SK-N-SH treated with all-trans-retinoic acid at 6 μM for 48 hours (cell line): ENCODE data around the gene MUS81.

Experiments used
- ATAC-seq: fragments of 200-7000 bp; cut with Tn5 transposase; 3 replicates; pipeline ENCODE4 v1.9.1; 2020; ENCODE audit warnings: mild to moderate bottlenecking, moderate library complexity
- ARNTL ChIP-seq: fragments of 450-650 bp; formaldehyde crosslinking; IDR thresholded peaks from 2 replicates; pipeline ENCODE4 v1.5.0; 2020; ENCODE audit warnings: low read depth, mild to moderate bottlenecking, moderate library complexity, borderline replicate concordance
- BACH2 ChIP-seq: fragments of 250-450 bp; sonication (Bioruptor Pico); IDR thresholded peaks from 2 replicates; pipeline ENCODE4 v1.9.0; 2021; ENCODE audit warnings: mild to moderate bottlenecking, borderline replicate concordance
- CSDC2 ChIP-seq: fragments of 250-450 bp; sonication (Bioruptor Pico); IDR thresholded peaks from 2 replicates; pipeline ENCODE4 v1.5.0; 2020; ENCODE audit warnings: mild to moderate bottlenecking, moderate library complexity
- ESRRG ChIP-seq: fragments of 250-450 bp; sonication (Bioruptor Pico); IDR thresholded peaks from 2 replicates; pipeline ENCODE4 v1.6.1; 2021; ENCODE audit warnings: mild to moderate bottlenecking
- ISL1 ChIP-seq: fragments of 250-450 bp; sonication (Bioruptor Pico); IDR thresholded peaks from 2 replicates; pipeline ENCODE4 v2.1.2; 2022; ENCODE audit warnings: mild to moderate bottlenecking, moderate library complexity
- OSR1 ChIP-seq: fragments of 250-450 bp; sonication (Bioruptor Pico); IDR thresholded peaks from 2 replicates; pipeline ENCODE4 v1.8.0; 2022; ENCODE audit warnings: moderate library complexity, mild to moderate bottlenecking, inconsistent platforms
- PPARA ChIP-seq: fragments of 250-450 bp; sonication (Bioruptor Pico); IDR thresholded peaks from 2 replicates; pipeline ENCODE4 v1.5.0; 2020; ENCODE audit warnings: mild to moderate bottlenecking, borderline replicate concordance
- RARB ChIP-seq: fragments of 250-450 bp; sonication (Bioruptor Pico); IDR thresholded peaks from 2 replicates; pipeline ENCODE4 v1.8.0; 2021; ENCODE audit warnings: mild to moderate bottlenecking, moderate library complexity
- SNAI2 ChIP-seq: fragments of 250-450 bp; sonication (Bioruptor Pico); IDR thresholded peaks from 2 replicates; pipeline ENCODE4 v1.5.0; 2020; ENCODE audit warnings: mild to moderate bottlenecking, moderate library complexity
- TOX ChIP-seq: fragments of 250-450 bp; sonication (Bioruptor Pico); IDR thresholded peaks from 2 replicates; pipeline ENCODE4 v1.8.0; 2021; ENCODE audit warnings: mild to moderate bottlenecking, moderate library complexity, borderline replicate concordance
- ZC3H10 ChIP-seq: fragments of 250-450 bp; sonication (Bioruptor Pico); IDR thresholded peaks from 2 replicates; pipeline ENCODE4 v1.5.1; 2021; ENCODE audit warnings: mild to moderate bottlenecking, moderate library complexity
- ZFP3 ChIP-seq: fragments of 250-450 bp; sonication (Bioruptor Pico); IDR thresholded peaks from 2 replicates; pipeline ENCODE4 v1.5.0; 2020; ENCODE audit warnings: mild to moderate bottlenecking, moderate library complexity
- ZFP30 ChIP-seq: fragments of 450-650 bp; formaldehyde crosslinking; IDR thresholded peaks from 2 replicates; pipeline ENCODE4 v1.5.0; 2022; ENCODE audit warnings: mild to moderate bottlenecking, moderate library complexity
- ZNF565 ChIP-seq: fragments of 450-650 bp; formaldehyde crosslinking; conservative IDR thresholded peaks from 2 replicates; pipeline ENCODE4 v1.5.0; 2020; ENCODE audit warnings: low read depth, mild to moderate bottlenecking, moderate library complexity
- TF ChIP-seq, protein P1 (sequence below): fragments of 250-450 bp; sonication (Bioruptor Pico); IDR thresholded peaks from 2 replicates; pipeline ENCODE4 v1.8.0; 2020; ENCODE audit warnings: mild to moderate bottlenecking, moderate library complexity, borderline replicate concordance
- TF ChIP-seq, protein P2 (sequence below): fragments of 250-450 bp; sonication (Bioruptor Pico); IDR thresholded peaks from 2 replicates; pipeline ENCODE4 v1.5.0; 2020; ENCODE audit warnings: mild to moderate bottlenecking, moderate library complexity
- TF ChIP-seq, protein P3 (sequence below): fragments of 250-450 bp; sonication (Bioruptor Pico); IDR thresholded peaks from 2 replicates; pipeline ENCODE4 v1.8.0; 2021; ENCODE audit warnings: low read depth, mild to moderate bottlenecking, moderate library complexity, borderline replicate concordance
- TF ChIP-seq, protein P4 (sequence below): fragments of 250-450 bp; sonication (Bioruptor Pico); IDR thresholded peaks from 2 replicates; pipeline ENCODE4 v1.5.1; 2020; ENCODE audit warnings: low read depth, mild to moderate bottlenecking, moderate library complexity

MUS81 gene

DNA sequence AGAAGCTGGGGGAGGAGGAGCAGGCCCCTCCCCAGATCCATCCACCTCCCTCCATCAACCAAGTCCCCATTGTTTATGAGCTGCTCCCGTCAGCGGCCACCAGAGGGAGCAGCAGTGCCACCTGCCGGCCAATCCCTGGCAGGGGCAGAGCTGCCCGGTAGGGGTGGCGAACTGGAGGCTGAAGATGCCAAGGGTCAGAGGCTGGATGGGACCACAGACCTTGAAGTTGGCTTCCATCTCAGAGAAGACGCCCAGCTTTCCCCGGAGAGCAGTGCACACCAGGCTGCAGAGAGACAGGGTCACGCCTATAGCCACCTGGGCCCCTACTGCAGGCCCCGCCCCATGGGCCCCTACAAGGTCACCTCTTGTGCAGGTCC is 24.5 kb downstream of the MUS81 start:
- no peak for TF ChIP-seq BACH2 (CRISPR knock-in tag)
- TF ChIP-seq, protein P1, sequence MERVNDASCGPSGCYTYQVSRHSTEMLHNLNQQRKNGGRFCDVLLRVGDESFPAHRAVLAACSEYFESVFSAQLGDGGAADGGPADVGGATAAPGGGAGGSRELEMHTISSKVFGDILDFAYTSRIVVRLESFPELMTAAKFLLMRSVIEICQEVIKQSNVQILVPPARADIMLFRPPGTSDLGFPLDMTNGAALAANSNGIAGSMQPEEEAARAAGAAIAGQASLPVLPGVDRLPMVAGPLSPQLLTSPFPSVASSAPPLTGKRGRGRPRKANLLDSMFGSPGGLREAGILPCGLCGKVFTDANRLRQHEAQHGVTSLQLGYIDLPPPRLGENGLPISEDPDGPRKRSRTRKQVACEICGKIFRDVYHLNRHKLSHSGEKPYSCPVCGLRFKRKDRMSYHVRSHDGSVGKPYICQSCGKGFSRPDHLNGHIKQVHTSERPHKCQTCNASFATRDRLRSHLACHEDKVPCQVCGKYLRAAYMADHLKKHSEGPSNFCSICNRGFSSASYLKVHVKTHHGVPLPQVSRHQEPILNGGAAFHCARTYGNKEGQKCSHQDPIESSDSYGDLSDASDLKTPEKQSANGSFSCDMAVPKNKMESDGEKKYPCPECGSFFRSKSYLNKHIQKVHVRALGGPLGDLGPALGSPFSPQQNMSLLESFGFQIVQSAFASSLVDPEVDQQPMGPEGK (CRISPR knock-in tag), result 0 out of 2 replicates have a peak, but pooled peaks have one; percentile 22
- TF ChIP-seq, all 23 proteins: peak for 1
- ATAC-seq, result peak; percentile 30

DNA sequence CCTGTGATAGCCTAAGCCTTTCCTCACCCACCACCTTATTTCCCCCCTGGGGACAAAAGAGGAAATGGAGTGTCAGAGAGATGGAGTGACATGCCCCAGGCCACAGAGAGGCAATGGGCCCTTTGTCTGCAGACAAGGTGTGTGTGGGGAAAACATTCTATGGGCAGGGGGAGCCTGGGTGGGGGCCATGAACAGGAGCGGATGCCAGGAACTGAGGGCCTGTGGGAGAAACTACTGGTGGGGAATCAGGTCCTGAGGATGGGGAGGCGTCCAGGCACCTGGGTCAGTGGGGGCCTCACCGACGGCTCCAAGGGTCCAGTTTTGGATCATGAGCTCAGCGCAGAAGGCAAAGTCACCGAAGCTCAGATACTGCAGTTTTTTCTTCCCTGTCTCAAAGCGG is 25.0 kb downstream of the MUS81 start:
- TF ChIP-seq, protein P2, sequence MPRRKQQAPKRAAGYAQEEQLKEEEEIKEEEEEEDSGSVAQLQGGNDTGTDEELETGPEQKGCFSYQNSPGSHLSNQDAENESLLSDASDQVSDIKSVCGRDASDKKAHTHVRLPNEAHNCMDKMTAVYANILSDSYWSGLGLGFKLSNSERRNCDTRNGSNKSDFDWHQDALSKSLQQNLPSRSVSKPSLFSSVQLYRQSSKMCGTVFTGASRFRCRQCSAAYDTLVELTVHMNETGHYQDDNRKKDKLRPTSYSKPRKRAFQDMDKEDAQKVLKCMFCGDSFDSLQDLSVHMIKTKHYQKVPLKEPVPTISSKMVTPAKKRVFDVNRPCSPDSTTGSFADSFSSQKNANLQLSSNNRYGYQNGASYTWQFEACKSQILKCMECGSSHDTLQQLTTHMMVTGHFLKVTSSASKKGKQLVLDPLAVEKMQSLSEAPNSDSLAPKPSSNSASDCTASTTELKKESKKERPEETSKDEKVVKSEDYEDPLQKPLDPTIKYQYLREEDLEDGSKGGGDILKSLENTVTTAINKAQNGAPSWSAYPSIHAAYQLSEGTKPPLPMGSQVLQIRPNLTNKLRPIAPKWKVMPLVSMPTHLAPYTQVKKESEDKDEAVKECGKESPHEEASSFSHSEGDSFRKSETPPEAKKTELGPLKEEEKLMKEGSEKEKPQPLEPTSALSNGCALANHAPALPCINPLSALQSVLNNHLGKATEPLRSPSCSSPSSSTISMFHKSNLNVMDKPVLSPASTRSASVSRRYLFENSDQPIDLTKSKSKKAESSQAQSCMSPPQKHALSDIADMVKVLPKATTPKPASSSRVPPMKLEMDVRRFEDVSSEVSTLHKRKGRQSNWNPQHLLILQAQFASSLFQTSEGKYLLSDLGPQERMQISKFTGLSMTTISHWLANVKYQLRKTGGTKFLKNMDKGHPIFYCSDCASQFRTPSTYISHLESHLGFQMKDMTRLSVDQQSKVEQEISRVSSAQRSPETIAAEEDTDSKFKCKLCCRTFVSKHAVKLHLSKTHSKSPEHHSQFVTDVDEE (CRISPR knock-in tag), result no peak
- no peak for TF ChIP-seq ZC3H10
- TF ChIP-seq RARB (CRISPR knock-in tag), result no peak
- no peak for TF ChIP-seq BACH2 (CRISPR knock-in tag)
- TF ChIP-seq ISL1 (CRISPR knock-in tag), result no peak
- no peak for TF ChIP-seq ZFP30 (CRISPR knock-in tag)
- TF ChIP-seq, protein P1 (CRISPR knock-in tag), result no peak
- no peak for TF ChIP-seq SNAI2 (CRISPR knock-in tag)
- ATAC-seq, result no peak

DNA sequence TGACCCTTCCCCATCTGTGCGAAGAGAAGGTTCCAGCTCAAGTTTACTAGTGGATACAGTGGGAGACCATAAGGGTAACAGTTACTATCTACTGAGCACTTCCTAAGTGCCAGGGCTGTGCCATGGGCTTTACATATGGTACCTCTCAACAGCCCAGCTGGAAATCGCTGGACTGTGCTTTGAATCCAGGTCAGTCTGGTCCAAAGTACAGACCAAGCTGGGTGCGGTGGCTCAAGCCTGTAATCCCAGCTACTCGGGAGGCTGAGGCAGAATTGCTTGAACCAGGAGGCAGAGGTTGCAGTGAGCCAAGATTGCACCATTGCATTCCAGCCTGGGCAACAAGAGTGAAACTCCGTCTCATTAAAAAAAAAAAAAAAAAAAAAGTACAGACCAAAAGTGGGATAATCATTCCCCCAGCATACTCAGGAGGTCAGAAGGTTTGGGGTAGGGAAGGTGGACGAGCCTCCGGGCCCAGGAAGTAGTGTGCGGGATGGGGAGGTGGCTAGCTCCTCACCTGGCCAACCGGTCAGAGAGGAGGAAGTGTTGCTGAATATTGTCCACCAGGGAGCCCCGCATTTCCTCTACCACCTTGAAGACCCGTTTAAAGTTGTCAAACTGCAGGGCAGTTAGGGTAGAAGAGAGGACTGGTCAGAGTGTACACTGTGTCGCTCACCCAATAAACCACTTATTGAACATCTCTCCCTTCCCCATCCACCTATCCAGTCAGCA is 25.7 kb downstream of the MUS81 start:
- no peak for TF ChIP-seq OSR1 (CRISPR knock-in tag)
- TF ChIP-seq PPARA (CRISPR knock-in tag), result no peak
- no peak for TF ChIP-seq CSDC2 (CRISPR knock-in tag)
- no peak for TF ChIP-seq ISL1 (CRISPR knock-in tag)
- no peak for TF ChIP-seq ZFP3 (CRISPR knock-in tag)
- TF ChIP-seq, protein P3, sequence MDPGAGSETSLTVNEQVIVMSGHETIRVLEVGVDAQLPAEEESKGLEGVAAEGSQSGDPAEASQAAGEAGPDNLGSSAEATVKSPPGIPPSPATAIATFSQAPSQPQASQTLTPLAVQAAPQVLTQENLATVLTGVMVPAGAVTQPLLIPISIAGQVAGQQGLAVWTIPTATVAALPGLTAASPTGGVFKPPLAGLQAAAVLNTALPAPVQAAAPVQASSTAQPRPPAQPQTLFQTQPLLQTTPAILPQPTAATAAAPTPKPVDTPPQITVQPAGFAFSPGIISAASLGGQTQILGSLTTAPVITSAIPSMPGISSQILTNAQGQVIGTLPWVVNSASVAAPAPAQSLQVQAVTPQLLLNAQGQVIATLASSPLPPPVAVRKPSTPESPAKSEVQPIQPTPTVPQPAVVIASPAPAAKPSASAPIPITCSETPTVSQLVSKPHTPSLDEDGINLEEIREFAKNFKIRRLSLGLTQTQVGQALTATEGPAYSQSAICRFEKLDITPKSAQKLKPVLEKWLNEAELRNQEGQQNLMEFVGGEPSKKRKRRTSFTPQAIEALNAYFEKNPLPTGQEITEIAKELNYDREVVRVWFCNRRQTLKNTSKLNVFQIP, result no peak
- TF ChIP-seq, protein P4, sequence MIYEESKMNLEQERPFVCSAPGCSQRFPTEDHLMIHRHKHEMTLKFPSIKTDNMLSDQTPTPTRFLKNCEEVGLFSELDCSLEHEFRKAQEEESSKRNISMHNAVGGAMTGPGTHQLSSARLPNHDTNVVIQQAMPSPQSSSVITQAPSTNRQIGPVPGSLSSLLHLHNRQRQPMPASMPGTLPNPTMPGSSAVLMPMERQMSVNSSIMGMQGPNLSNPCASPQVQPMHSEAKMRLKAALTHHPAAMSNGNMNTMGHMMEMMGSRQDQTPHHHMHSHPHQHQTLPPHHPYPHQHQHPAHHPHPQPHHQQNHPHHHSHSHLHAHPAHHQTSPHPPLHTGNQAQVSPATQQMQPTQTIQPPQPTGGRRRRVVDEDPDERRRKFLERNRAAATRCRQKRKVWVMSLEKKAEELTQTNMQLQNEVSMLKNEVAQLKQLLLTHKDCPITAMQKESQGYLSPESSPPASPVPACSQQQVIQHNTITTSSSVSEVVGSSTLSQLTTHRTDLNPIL, result no peak
- no peak for ATAC-seq

DNA sequence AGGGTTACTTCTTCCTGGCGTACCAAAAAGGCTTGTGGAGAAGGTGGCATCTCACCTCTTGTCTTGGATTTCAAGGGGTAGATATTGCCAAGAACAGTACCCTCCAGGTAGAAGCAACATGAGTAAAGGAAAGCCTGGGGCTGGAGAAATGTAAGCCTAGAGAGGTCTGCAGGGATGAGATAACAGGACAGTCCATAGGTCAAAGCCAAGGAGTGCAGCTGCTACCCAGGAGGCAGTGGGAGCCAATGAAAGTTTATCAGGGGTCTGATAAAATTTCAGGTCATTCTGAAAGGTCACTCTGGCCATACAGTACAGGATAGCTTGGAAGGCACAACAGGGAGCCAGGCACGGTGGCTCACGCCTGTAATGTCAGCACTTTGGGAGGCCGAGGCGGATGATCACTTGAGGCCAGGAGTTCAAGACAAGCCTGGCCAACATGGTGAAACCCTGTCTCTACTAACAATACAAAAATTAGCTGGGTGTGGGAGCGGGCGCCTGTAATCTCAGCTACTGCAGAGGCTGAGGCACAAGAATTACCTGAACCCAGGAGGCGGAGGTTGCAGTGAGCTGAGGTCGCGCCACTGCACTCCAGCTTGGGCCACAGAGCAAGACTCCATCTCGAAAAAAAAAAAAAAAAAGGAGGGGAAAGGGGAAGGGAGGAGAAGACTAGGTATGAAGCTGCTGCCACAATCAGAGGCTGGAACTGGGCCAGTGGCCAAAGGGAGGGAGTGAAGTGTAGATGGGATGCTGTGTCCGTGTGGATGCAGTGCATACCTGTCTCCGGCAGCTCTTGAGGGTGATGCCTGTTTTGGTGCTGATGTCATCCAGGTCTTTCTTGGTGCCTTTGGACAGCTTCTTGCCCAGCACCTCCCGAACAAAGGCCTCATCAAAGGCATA is 26.8 kb downstream of the MUS81 start:
- TF ChIP-seq BACH2 (CRISPR knock-in tag), result no peak
- no peak for TF ChIP-seq ESRRG (CRISPR knock-in tag)
- no peak for TF ChIP-seq ZFP3 (CRISPR knock-in tag)
- no peak for TF ChIP-seq TOX (CRISPR knock-in tag)
- no peak for TF ChIP-seq ARNTL (CRISPR knock-in tag)
- TF ChIP-seq ZNF565 (CRISPR knock-in tag), result no peak
- no peak for TF ChIP-seq CSDC2 (CRISPR knock-in tag)
- no peak for TF ChIP-seq ISL1 (CRISPR knock-in tag)
- no peak for ATAC-seq
